Stimulated activated CD8-positive, alpha-beta memory T cell treated with anti-CD3 and anti-CD28 coated beads, Interleukin-15, amount 100 ng/mL, for 48 hours (primary cell): ENCODE measurements around the gene IL36G.

Experiments
- DNase-seq, 2 donors: peaks; one replicate each; pipeline ENCODE4 v3.0.0-alpha.2; 2020; ENCODE audit warnings: low read depth in 2 of 2

The IL36G gene

DNA sequence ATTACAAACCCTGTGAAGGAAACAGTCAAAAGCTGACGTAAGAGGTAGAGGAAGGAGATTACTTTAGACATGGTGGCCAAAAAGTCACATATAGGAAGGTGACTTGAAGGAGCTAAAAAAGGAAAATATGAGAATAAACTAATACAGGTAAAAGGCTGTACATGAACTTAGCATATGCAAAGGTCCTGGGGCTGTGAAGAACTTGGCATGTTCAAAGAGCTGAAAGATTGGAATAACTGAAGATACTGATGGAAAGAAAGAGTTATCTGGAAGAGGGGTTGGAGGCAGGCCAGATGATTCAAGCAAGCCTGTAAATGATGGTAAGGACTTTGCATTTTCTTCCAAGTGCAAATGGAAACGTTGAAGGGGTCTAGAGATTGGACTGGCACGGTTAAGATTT lies 40.7 kb downstream of the IL36G start:
- DNase-seq, result no peak

DNA sequence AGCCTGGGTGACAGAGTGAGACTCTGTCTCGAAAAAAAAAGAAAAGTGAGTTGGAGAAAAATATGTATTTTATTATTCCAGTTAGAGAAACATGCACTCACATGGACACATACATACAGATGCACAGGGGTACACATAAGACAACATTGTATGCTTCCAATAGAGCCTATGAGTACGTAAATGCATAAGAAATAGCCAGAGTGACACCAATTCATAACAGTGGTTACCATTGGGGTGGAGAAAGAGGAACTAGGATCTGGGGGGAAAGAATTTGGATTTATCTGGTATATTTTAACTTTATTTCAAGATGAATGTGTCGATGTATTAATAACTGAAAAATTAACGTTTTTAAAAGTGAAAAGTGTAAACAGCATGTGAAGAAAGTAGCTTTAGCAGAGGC lies 43.5 kb downstream of the IL36G start:
- DNase-seq, result no peak

DNA sequence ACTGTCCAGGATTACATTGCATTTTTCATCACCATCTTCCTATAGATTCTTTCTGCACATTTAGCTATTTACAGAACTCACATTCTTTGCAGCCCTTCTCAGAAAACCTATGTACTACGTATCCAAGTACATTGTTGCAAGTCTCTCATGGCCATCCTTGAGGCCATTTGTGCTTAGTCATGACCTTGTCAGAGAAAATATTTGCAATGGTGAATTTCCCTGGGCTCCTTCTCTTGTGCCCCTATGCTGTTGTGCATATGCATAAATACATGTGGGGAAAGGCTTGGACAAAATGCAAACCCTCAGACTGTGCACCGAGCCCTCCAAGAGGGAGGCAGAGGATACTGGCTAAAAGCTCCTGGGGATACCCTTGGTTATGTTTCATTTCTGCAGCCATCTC lies 47.0 kb downstream of the IL36G start:
- no peak for DNase-seq

DNA sequence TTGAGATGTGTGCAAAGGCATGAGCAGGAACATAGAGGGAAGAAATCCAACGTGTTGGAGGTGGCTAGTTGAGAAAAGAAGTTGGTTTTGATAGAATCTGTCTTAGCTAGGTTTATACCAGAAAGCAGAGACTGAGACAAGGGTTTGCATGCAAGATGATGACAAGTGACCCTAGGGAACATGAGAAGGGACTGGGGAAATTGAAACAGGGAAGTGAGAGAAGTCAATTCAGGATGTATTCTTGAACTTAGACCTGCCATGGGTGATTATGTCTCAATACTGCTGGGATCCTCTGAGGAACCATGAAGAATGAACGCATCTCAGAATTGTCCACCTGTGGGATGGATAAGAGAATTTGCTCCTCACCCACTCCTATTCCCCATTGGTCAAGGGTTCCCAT lies 47.9 kb downstream of the IL36G start:
- no peak for DNase-seq

DNA sequence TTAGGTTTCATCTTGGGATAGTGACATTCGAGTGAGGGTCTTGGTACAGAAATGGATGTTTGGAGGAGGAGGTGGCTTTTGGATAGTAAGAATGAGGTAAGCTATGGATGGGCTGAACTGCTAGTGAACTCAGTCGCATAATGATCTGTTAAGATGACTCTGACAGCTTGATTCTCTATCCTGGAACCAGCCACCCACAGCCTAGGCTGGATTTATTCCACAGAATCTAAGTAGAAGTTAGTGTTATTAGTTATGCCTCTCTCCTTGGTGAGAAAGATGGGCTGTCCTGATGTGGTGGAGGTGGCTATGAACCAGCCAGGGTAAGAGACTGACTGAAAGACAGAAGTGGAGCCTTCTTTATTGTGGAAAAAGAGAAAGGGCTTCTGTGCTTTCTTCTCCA lies 49.9 kb downstream of the IL36G start:
- DNase-seq, result no peak

DNA sequence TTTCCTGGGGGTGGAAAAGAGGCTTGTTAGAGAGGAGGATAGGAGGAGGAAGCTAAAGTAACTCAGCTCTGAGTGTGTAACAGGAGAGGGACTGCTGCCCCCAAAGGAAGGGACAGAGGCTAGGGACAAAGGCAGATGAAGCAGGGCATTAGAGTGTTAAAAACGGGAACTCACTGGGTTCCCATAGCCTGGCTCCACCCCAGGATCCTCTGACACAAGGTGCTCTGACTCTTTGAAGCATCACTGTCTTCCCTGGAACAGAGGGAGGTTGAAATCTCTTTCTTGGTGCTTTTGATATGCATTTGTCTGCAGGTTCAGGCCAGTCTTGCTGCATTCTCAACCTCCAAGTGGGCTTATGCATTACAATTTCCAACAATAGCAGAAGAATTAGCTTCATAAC lies 50.3 kb downstream of the IL36G start:
- no peak for DNase-seq

DNA sequence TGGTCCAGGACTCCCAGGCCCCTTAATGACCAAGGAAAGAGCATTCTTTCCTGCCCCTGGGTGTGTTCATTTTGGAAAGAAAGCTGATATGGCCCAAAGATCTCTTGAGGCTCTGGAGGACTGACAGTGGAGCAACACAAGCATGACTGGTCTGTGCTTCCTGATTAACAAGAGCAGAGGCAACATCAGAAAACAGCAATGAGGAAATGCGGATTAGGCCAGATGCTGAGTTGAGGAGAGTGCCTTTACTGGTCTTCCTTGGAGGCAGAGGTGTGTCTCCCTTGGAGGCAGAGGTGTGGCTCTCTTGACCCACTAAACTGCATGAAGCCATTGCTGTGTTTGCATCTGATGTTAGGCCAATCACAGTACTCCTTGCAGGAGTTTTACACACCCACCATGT lies 54.9 kb downstream of the IL36G start:
- no peak for DNase-seq

DNA sequence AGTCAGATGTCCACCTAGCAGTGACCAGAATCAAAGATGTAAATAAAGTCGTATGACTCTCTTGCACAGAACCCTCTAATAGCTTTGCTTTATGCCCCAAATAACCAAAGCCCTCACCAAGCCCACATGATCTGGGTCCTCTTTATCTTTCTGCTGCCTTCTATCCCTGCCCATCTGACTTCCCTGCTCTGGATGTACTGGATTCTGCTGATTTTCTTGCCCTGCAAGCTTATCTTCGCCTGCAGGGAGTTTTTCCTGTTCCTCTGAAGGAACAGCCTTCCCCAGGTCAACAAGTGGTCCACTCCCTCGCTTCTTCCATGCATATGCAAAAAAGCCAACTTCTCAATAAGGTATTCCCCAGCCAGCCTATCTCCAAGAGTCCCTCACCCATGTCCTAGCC lies 56.2 kb downstream of the IL36G start:
- no peak for DNase-seq
